ENCODE data around the gene UNC5A. TPM values are rescaled to one million over a fixed set of nuclear protein-coding genes. Genes with fewer than 3 reads are reported as not detected.

UNC5A gene
- total and polyA plus RNA-seq, 9 of the 15 experiments (the other 6 are each of a cell fraction or from before 2014, with no cell fraction given) = not detected

DNA sequence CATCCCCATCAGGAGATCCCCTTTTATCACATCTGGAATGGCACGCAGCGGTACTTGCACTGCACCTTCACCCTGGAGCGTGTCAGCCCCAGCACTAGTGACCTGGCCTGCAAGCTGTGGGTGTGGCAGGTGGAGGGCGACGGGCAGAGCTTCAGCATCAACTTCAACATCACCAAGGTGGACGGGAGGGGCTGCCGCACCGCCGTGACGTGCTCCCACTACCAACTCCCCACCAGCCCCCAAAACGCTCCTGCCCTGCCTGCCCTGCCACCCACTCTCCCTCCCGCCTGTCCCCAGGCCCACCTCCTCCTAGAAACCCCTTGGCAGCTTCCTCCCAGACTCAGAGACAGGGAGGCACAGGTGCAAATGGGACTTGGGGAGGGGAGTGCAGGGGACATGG, 68.1 kb downstream of the UNC5A start (continued):
- no peak for TF ChIP-seq ZFP30 (CRISPR knock-in tag; IDR thresholded peaks at IDR 0.05; ENCODE audit: borderline replicate concordance)
- TF ChIP-seq, protein P1, sequence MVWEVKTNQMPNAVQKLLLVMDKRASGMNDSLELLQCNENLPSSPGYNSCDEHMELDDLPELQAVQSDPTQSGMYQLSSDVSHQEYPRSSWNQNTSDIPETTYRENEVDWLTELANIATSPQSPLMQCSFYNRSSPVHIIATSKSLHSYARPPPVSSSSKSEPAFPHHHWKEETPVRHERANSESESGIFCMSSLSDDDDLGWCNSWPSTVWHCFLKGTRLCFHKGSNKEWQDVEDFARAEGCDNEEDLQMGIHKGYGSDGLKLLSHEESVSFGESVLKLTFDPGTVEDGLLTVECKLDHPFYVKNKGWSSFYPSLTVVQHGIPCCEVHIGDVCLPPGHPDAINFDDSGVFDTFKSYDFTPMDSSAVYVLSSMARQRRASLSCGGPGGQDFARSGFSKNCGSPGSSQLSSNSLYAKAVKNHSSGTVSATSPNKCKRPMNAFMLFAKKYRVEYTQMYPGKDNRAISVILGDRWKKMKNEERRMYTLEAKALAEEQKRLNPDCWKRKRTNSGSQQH (CRISPR knock-in tag; IDR thresholded peaks at IDR 0.05) = no peak
- TF ChIP-seq CREBBP (IDR thresholded peaks at IDR 0.05; ENCODE audit: low read depth, low read length) = no peak

GRCh38 chr5:176878906-176879662, 68.7 kb downstream of the UNC5A start:
- ATAC-seq = no peak
- peaks cover 15% of the 10 kb centered on the region for H3K9me1 ChIP-seq (ENCODE audit: control insufficient read depth, insufficient read depth, low read length)
- H3K27me3 ChIP-seq (ENCODE audit: control insufficient read depth in 2 of 2, insufficient read depth in 2 of 2, low read length in 2 of 2) = peaks cover 84 to 100% of the 10 kb centered on the region in 2 experiments
- BruUV-seq (replicated peaks) = no TSS peak
- intact Hi-C loops (cut with micrococcal nuclease) = no loop called here
- DNase-seq (ENCODE audit: extremely low read depth in 1 of 4, low spot score in 3 of 4) = no peak
- in situ Hi-C loops (cut with MboI) = no loop called here
- no peak for FAIRE-seq
- peaks cover 34% of the 10 kb centered on the region for H4K20me1 ChIP-seq (replicated peaks; ENCODE audit: control insufficient read depth, insufficient read depth, low read length)
- no peaks in the 10 kb centered on the region for H3K79me2 ChIP-seq (ENCODE audit: control insufficient read depth, insufficient read depth, low read length)
- ChIA-PET POLR2A (no interaction called here), CTCF (ENCODE audit: low intra/inter-chr PET ratio) (no interaction called here)
- H3K36me3 ChIP-seq (ENCODE audit: control insufficient read depth, insufficient read depth, low read length) = no peaks in the 10 kb centered on the region
- H3K9ac ChIP-seq (ENCODE audit: insufficient read depth in 1 of 2, low read depth in 2 of 2, low read length in 2 of 2) = no peak overlapping the region
- H3K4me1 ChIP-seq (replicated peaks in 1 of 2; ENCODE audit: control insufficient read depth in 2 of 2, insufficient read depth in 2 of 2, low read length in 2 of 2) = peaks cover 0 to 54% of the 10 kb centered on the region in 2 experiments; a peak in 2 of 5 replicates
- TF ChIP-seq CEBPG (CRISPR knock-in tag; IDR thresholded peaks at IDR 0.05) (no peak), CEBPG (tag; conservative IDR thresholded peaks at IDR 0.05 in 1 of 2, IDR thresholded peaks at IDR 0.05 in 1 of 2) (no peak), YY1 (IDR thresholded peaks at IDR 0.05; ENCODE audit: borderline replicate concordance in 1 of 3, control insufficient read depth in 1 of 3, extremely low read depth in 1 of 3, insufficient read depth in 3 of 3, insufficient read length in 1 of 3, insufficient replicate concordance in 2 of 3, low read depth in 1 of 3, low read length in 2 of 3) (no peak), MYBL2 (IDR thresholded peaks at IDR 0.05; ENCODE audit: low read depth) (no peak), MYBL2 (CRISPR knock-in tag; IDR thresholded peaks at IDR 0.05; ENCODE audit: borderline replicate concordance) (no peak), E2F6 (IDR thresholded peaks at IDR 0.05; ENCODE audit: borderline replicate concordance in 1 of 2, extremely low read depth in 1 of 2, insufficient read depth in 1 of 2, insufficient read length in 1 of 2, low read depth in 1 of 2, low read length in 1 of 2, poor library complexity in 1 of 2, severe bottlenecking in 1 of 2) (no peak)
- TF ChIP-seq, protein P2, sequence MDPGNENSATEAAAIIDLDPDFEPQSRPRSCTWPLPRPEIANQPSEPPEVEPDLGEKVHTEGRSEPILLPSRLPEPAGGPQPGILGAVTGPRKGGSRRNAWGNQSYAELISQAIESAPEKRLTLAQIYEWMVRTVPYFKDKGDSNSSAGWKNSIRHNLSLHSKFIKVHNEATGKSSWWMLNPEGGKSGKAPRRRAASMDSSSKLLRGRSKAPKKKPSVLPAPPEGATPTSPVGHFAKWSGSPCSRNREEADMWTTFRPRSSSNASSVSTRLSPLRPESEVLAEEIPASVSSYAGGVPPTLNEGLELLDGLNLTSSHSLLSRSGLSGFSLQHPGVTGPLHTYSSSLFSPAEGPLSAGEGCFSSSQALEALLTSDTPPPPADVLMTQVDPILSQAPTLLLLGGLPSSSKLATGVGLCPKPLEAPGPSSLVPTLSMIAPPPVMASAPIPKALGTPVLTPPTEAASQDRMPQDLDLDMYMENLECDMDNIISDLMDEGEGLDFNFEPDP (CRISPR knock-in tag; IDR thresholded peaks at IDR 0.05) = no peak
- no peak overlapping the region for H3K4me2 ChIP-seq (ENCODE audit: insufficient read depth, low read length)
- 12% methylated on average over 19 of the region's 23 CpGs for WGBS (ENCODE audit: insufficient coverage, low coverage, missing lambda C conversion rate)
- no peaks in the 10 kb centered on the region for H3K9me3 ChIP-seq (replicated peaks; ENCODE audit: control insufficient read depth, insufficient read depth, low read depth, low read length)
- H3K27ac ChIP-seq (ENCODE audit: extremely low read depth, low read depth, low read length) = no peak overlapping the region
- no peak overlapping the region for H2AFZ ChIP-seq (ENCODE audit: low read depth, low read length)
- no peak overlapping the region for H3K4me3 ChIP-seq
